GM21423 (cell line): ENCODE measurements around the gene DHRS1.

Experiments used
- ATAC-seq: cut with Tn5 transposase; IDR thresholded peaks from one replicate; pipeline ENCODE4 v1.9.1; 2021; ENCODE audit warnings: mild to moderate bottlenecking, moderate library complexity; ENCODE audit not compliant: unreplicated experiment

Gene DHRS1

DNA sequence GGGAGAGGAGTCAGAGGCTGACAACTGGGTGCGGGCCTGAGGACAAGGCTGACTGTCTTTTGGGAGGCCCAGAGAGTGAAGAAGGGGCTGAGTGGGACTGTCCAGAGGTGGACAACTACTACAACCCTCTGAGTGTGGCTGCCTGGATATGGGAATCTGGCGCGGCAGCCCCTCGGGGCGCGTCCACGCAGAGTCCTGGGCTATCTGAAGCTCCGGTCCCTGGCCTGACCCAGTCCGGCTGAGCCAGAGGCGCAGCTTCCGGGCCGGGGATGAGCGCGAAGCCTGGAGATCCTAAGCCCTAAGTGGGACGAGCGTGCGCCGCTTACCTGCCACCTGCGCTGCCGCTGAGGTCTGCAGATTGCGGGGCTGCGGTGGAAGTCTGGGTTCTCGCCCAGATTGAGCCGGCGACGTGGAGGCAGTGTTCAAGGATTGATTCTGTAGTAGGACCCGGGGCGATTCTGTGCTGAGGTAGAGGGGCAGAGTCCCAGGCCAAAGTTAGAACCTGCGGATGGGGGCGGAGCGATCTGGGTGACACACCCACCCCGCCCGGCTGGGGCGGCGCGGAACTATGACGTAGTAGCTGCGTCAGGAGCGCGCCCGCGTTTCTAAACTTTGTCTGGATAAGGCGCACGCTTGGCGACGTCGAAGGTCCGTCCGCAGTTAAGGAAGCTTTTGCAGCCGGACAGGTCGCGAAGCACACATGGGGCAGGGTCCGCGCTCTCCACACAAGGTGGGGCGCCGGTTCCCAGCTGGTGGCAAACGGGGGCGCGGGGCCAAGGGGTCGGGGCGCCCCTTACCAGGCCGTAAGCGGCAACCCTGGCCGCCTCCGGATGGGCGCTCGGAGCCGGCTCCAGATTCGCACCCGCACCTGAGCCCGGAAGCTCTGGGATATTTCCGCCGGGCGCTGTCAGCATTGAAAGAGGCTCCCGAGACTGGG, at the start of gene DHRS1, which contains the start of gene NOP9:
TSS of gene DHRS1 (minus strand) at position 526 of the 937 bp plus-strand sequence. CDS start 674 bp downstream, outside the sequence.
TSS of gene NOP9 (plus strand) at position 596 of the 937 bp plus-strand sequence. CDS start at position 701, 105 bp downstream.
- peak; percentile 53 for ATAC-seq

DNA sequence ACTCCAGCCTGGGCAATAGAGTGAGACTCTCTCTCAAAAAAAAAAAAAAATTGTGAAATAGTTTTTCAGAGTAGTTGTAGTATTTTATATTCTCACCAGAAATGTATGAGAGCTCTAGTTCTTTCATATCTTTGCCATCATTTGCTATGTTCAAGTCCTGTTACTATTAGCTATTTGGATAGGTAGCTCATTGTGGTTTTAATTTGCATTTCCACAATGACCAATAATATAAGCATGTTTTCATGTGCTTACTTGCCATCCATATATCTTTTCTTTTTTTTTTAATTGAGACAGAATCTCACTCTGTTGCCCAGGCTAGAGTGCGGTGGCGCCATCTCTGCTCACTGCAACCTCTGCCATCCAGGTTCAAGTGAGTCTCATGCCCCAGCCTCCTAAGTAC, 48.6 kb upstream of the DHRS1 start:
- ATAC-seq = no peak

DNA sequence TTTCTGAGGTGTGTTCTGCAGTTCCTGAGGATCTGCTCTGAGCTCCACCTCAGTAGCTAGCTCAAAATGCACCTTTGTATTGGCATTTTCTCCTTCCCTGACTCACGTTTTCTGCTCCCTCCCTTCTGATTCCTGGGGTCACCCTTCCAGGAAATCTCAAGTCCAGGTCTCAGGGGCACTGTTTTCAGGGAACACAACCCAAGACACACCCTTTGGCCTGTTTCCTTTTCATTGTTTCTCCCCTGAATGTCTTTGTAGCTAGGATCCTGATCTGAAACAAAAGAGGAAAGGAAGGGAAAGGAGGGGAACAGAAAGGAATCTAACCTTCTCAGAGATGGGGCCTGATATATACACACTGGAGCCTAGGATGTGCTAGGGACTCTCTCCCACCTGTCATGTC, 47.6 kb upstream of the DHRS1 start:
- ATAC-seq = no peak

DNA sequence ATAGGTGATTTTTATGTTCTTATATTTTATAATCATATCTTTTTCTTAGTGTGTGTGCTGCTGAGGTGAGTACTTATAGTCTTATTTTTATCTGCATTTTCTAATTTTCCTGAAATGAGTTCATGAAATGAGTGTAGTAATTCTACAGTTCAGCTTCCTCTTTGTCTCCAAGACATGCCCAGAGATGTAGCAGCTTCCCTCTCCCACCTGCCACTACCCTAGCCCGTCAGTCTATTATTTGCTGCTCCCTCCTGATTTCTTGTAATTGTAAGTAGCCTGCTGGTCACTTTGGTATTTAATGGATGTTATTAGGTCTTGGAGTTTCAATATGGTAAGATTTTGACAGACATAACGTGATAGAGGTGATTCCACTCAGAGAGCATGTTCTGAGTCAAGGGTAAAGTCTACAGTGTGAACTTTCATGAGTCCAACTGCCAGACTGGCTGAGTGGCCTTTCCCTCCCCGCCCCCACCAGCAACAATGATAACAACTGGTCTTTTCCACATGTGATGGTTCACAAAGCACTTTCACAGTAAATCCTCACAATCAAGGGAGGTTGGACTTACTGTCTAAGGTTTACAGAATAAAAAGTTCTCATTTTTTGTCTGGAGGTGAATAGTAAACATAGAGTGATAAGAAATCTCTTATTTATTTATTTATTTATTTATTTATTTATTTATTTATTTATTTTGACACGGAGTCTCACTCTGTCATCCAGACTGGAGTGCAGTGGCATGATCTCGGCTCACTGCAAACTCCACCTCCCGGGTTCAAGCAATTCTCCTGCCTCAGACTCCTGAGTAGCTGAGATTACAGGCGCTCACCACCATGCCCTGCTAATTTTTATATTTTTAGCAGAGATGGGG, 44.4 kb upstream of the DHRS1 start:
- ATAC-seq = no peak

DNA sequence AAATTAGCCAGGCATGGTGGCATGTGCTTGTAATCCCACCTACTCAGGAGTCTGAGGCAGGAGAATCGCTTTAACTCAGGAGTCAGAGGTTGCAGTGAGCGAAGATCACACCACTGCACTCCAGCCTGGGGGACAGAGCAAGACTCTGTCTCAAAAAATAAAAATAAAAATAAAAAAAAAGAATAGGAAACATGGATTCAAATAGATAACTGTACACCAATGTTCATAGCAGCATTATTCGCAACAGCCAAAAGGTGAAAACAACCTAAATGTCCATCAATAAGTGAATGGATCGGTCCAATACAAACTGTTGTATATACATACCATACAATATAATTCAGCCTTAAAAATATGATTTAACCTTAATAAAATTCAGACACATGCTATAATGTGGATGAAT, 43.3 kb upstream of the DHRS1 start:
- no peak for ATAC-seq

DNA sequence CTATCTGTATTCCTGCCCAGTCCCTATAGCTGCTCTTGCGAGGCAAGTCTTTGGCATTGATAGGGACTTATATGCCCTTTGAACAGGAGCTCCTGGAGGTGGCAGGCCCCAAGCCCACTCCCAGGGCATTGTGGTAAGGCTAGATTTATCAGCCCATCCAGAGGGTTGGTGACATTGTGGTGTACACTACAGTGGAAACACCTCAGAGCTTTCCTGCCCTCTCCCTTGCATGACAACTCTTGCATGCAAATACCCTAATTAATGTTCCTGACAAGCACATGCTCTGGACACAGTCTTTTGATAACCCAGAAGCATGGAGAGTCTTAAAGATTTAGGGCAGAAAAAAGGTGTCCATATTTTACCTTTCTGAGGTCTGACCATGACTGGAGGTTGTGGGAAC, 41.0 kb upstream of the DHRS1 start:
- ATAC-seq = no peak

DNA sequence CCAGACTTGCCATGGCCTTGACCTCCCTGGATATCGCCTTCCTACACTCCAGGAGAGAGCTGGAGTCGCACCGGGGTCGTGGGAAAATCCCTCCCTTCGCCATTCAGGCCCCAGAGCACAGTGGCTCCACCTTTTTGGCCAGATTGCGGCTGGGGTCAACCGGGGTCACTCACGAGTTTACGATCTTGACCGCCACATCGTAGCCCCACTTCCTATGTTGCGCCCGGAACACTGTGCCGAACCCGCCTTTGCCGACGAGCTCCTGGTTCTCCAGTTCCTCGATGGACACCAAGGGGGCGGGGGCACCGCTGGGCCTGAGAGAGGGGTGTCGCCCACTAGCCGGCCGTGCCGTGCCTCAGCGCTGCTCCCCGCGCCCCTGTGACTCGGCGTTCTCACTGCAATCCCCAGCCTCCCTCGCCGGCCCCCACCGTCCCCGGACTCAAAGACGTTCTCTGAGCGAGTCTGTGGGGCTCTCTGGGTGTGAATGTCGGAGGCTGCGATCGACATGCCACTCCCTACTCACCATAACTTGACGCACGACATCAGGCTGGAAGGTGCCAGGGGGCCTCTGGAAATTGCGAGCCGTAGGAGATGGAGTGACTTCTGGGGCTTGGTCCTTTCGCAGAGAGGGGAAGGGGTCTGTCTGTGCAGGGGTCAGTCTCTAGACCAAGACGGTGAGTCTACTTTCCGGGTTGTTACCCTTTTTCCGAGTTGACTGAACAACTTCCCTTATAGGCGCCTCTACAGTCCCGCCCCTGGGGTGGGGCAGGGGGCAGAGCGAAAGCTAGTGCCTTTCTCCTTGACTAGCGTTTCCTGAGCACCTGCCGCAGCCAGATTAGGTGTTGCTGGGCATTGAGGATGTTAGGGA, 39.9 kb upstream of the DHRS1 start, which contains the start of gene RIPK3:
TSS of gene RIPK3 (minus strand) at position 708 of the 868 bp plus-strand sequence. CDS start at position 543, 165 bp downstream.
- peak; percentile 86 for ATAC-seq

DNA sequence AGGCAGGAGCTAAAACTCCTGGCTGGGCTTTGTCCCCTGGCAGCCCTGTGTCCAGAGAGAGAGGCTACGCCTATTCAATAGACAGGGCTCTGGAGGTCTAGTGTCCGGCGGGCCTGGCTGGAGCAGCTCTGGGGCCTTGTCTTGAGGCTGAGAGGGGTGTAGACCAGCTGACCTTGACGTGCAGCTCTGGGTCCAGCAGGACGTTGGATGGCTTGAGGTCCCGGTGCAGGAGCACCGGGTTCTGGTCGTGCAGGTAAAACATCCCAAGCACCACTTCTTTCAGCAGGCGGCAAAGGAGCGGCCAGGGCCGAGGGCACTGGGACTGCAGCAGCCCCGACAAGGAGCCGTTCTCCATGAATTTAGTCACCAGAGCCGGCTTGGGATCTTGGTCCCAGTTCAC, 39.3 kb upstream of the DHRS1 start:
- no peak for ATAC-seq

DNA sequence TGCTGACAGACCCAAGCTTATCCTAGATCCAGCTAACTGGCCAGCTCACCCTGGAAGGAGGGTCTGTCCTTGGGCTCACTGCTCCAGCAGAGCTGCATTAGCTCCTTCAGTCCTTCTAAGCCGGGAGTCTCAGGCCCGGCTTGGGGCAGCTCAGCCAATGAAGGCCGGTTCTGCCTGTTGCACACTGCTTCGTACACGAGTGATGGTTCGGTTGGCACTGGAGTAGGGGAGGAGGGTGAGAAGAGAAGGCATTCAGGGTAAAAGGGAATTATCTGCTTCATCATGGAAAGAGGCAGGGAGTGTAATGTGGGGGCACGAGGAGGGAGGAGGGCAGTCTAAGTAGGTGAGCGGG, 38.2 kb upstream of the DHRS1 start:
- no peak for ATAC-seq

DNA sequence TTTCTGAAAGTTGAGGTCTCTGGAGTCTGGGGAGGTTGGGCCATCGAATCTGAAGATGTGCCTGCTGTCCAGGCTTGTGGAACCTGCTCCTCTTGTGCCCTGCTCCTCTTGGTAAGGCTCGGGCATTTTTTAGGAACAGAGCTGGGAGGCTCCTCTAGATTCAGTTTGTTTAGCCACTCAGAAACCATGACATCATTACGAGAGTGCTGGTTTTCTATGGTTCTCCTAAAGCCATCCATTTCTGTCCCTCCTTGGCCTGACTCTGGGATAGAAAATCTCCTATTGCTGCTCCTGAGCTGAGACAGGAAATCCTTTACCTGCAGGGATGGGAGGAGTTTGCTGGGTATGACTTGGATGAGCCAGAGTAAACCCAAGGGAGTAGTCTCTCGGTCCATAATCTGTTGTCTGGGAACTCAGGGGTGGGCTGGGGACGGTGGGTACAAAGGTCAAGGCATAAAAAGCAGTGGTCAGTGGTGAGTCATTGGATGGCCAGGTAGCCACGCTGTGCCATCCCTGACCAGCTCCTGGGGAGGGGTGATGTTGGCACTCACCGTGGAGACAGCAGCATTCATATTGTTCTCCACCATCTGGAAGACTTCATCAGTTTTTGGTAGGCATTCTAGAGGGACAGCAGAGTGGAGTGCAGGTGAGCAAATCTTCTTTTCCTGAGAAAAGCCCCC, 37.7 kb upstream of the DHRS1 start:
- ATAC-seq = no peak

DNA sequence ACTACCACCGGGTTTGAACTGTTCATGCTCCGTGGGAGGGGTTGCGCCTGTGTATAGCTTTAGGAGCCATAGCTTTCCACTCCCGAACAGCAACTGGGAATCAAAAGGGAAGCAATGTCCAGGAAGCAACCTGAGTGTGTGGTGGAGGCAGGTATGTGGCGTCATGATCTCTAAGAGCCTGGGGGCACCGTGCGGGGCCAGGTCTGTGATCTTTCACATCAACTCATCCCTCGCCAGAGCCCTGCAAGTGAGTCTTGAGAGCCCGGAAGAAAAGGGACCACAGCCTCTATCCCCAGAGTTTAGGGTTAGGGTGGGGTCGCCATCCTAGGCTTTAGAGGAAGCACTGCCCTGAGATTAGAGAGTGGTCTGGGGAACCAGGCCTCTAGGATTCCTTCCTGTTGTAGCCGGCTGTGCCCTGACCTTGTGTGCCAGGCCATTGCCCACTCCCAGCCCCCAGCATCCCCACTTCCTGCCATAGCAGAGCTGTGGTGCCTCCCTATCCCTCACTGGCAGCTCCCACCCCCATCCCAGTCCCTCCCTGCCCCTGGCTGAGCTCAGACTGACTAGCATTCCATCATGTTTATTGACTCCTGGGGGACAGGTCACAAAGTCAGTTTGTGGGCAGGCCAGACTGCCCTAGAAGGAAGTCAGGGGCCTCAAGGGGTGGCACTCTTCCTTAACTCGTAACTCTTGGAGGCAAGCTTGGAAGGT, 36.0 kb upstream of the DHRS1 start:
- ATAC-seq = no peak

DNA sequence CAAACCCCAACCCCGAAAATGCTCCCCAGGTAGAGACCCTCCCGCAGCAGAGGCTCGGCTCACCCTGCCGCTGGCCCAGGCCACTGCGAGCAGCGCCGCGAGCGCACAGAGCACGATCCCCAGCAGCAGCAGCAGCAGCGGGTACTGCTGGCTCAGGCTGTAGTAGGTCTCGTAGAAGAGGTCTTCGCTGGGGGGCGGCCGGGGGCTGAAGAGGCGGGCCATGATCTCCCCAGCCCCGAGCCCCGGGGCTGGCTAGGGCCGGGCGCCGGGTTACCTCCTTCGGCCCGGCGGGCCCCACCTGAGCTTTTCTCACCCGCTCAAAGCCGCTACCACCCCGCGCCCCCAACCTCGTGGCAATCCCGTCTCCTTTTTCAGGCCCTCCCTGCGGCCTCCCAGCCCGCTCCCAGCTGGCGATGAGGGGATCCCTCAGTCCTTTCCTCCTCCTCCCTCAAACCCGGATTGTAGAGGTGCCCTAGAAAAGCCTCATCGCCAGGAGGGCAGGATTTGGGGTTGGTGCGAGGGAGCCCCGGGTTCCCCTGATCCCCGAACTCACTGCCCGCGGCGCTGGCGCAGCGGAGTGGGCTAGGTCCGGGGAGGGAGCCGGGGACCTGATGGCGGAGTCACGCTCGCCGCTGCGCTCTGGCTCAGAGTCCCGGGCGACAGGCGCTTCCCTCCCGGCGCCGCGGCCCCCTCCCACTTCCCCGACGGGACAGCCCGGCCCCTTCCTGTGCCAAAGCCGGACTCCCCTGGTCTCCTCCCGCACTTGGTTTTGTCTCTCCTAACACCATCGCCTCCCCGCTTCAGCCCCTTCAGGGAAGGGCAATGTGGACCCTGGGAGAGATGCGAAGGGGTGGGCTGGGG, 35.1 kb upstream of the DHRS1 start, which contains the start of gene ADCY4:
TSS of gene ADCY4 (minus strand) at position 641 of the 861 bp plus-strand sequence. CDS start at position 222, 419 bp downstream.
- no peak for ATAC-seq

DNA sequence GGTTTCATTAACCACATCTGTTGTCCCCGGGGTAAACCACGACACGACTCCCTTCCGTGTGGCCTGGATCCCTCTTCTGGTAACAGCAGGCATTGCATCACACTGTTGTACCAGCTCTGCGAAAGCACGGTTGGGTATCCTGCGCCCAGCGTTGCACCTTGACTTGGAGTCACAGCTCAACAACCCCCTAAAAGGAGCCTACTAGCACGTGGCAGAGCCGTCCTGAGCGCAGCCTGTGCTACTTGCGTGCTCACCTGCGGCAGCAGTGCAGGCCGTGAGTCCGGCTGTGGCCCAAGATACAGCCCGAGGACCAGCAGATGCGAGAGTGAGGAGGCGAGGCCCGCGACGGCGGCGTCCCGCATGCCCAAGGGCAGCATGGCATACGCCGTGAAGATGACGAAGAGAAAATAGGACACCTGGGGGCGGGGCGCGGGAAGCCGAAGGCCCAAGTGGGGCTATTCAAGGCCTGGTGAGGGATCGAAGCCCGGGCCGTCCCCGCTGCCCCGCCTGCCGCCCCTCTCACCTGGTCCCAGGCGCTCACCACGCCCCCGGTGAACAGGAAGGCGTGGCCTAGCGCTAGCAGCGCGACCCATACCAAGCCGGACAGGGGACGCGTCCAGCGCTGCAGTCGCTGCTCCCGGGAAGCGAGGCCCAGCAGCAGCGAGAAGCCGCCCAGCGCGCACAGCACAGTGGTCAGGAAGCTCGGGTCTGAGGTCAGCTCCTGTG, 32.9 kb upstream of the DHRS1 start:
- peak; percentile 86 for ATAC-seq

DNA sequence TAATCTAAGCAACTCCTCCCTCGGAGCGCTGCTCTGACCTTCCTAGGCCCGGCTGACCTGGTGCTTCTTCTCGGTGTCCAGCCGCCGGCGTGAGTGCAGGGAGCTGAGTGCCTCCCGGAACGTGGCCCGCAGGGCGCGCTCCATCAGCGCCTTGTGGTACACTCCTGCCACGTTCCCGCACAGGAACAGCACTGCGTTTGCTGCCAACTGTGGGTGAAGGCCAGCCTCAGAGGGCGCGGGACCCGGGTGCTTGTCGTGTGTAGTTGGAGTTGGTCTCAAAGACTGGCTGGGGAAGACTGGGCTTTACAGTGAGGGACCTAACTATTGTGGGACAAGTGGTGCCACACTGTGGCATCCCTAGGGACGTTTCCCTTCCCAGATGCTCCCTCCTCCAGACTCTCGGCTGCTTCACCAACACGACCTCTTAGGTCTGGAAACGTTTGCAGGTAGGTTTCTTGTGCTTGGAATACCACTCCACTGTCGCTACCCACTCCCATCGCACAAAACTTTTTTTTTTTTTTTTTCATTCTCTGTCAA, 32.2 kb upstream of the DHRS1 start:
- ATAC-seq = no peak

DNA sequence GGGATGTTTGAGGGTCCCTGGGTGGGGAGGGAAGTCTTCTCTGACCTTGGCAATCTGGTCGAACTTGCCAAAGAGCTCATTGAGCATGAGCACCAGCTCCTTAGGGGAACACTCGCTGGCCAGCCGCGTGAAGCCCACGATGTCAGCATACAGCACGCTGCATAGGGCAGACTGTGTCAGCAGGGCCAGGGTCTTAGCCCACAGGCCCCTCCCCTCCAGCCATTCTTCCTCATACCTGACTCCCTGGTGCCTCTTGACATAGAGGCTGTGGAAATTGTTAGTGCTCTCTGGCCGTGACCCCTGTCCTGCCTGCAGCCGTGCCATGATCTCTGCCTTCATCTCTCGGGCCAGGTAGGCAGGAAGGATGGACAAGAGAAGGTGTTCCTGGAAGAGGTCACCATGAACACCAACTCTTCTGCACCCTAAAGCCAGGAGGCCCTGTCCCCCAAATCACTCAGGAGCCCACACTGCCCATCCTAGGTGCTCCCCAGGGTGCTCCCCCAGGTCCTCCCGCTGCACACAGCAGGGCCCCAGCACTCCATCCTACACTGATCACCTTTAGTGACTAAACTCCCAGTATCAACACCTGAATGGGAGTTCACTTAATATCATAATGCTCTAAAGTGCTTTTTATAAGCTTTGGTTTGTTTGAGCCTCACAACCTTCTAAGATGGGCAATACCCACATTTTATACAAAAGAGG, 31.5 kb upstream of the DHRS1 start:
- ATAC-seq = no peak

DNA sequence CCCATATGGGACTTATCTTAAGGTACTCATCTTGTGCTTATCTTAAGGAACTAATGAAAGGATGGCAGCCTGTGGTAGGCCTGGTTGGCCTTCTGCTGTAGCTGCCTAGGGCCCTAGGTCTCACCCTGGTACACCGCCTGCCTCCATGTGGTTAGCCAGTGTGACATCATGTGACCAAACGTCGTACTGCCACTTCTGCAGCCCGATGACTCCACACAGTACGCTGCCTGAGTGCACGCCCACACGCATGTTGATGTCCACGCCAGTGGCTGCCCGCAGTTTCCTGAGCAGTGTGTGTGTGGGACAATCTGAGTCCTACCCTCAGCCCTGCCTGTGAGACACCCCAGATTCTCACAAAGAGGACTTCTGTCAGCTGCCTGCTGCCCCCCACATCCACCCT, 30.2 kb upstream of the DHRS1 start:
- ATAC-seq = no peak
